Breast epithelium (tissue), 4 donors: ENCODE data around the gene CCM2L. TPM values are rescaled to one million over a fixed set of nuclear protein-coding genes. Genes with fewer than 3 reads are reported as not detected.

Experiments used
- DNase-seq, 2 donors: peaks; one replicate each; pipeline ENCODE4 v3.0.0-alpha.2; 2019; ENCODE audit warnings: low spot score in 2 of 2
- H3K27ac ChIP-seq, 2 donors: fragments of 200-600 bp; sonication (generic) in 1 of 2; one replicate each; pipeline ENCODE4 v1.5.1; 2016 to 2019; ENCODE audit warnings: mild to moderate bottlenecking in 1 of 2
- H3K27me3 ChIP-seq, 2 donors: fragments of 200-600 bp; sonication (generic) in 1 of 2; one replicate each; pipeline versions ENCODE4 v1.5.1 to v1.6.0; 2017 to 2019; ENCODE audit warnings: control low read depth in 1 of 2, mild to moderate bottlenecking in 1 of 2
- H3K36me3 ChIP-seq: fragments of 200-600 bp; one replicate; pipeline ENCODE4 v1.5.1; 2019
- H3K4me1 ChIP-seq, 2 donors: fragments of 200-600 bp; sonication (generic); one replicate each; pipeline ENCODE4 v1.5.1; 2016 to 2019; ENCODE audit warnings: control low read depth in 1 of 2
- H3K4me3 ChIP-seq, 3 donors: fragments of 200-600 bp; sonication (generic); 1 replicate in 2 of 3; 2 replicates in 1 of 3; pipeline ENCODE4 v1.5.1; 2016 to 2019; ENCODE audit warnings: mild to moderate bottlenecking in 3 of 3, moderate library complexity in 2 of 3
- H3K9me3 ChIP-seq, 2 donors: fragments of 200-600 bp; sonication (generic) in 1 of 2; one replicate each; pipeline ENCODE4 v1.5.1; 2016 to 2019; ENCODE audit warnings: control low read depth in 1 of 2
- POLR2A ChIP-seq: fragments of 450-650 bp; IDR thresholded peaks from one replicate; pipeline ENCODE4 v1.6.1; 2016; ENCODE audit warnings: antibody characterized with exemption, mild to moderate bottlenecking, moderate library complexity
- POLR2AphosphoS5 ChIP-seq, 3 donors: sonication (generic); formaldehyde crosslinking; IDR thresholded peaks; one replicate each; pipeline ENCODE4 v1.6.1; 2017; ENCODE audit warnings: antibody characterized with exemption in 3 of 3
- intact Hi-C: fragments of 100-400 bp; cut with DNase I; formaldehyde crosslinking; loops from one replicate; pipeline ENCODE4 v1.15.1; 2023; ENCODE audit warnings: low total_unique reads
- total RNA-seq, 3 donors: library from RNA; depleted of rRNA; stranded (reverse); fragments of >200 nt; gene quantifications; one replicate each; pipeline ENCODE4 v1.1.0, GENCODE V29; 2016
- TF ChIP-seq, protein P1 (sequence below), 3 donors: fragments of 450-650 bp; IDR thresholded peaks; one replicate each; pipeline ENCODE4 v1.5.1; 2016 to 2017; ENCODE audit warnings: antibody characterized with exemption in 3 of 3, mild to moderate bottlenecking in 3 of 3, moderate library complexity in 3 of 3

CCM2L gene
- total RNA-seq, 3 donors from 2014 or later: 2.8 to 9.2 (median 4.6) TPM

DNA sequence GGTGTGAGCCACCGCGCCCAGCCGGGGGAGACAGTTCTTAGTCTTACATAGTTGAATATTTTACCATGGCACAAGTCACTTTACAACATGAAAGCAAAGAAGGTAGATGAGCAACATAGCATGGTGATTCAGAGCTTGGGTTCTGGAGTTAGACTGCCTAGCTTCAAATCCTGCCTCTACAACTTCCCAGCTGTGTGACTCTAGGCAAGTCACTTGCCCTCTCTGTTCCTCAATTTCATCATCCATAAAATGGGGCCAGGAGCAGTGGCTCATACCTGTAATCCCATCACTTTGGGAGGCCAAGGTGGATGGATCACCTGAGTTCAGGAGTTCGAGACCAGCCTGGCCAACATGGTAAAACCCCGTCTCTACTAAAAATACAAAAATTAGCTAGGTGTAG, 68.1 kb downstream of the CCM2L start:
- TF ChIP-seq POLR2A: no peak
- intact Hi-C loops: no loop called here
- Histone ChIP-seq H3K4me3 (no peak overlapping the region), H3K9me3 (no peaks in the 10 kb centered on the region), H3K27ac (no peak overlapping the region), H3K4me1 (no peaks in the 10 kb centered on the region), H3K27me3 (peaks cover 0 to 15% of the 10 kb centered on the region in 2 donors), H3K36me3 (no peaks in the 10 kb centered on the region)
- DNase-seq: no peak

DNA sequence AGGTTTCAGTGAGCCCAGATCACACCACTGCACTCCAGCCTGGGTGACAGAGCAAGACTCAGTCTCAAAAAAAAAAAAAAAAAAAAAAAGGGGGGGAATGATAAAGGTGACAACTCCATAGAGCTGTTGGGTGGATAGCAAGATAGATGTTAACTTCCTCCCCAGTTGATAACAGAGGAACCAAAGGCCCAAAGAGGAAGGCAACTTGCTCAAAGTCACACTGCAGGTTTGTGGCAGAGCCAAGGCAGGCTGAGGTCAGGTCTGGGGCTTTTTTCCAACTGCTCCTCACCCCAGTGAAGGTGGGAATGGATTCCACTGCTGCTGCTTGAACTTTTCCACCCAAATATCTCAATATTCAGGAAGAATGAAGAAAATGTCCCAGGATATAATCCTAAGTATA, 68.6 kb downstream of the CCM2L start:
- TF ChIP-seq, protein P1, sequence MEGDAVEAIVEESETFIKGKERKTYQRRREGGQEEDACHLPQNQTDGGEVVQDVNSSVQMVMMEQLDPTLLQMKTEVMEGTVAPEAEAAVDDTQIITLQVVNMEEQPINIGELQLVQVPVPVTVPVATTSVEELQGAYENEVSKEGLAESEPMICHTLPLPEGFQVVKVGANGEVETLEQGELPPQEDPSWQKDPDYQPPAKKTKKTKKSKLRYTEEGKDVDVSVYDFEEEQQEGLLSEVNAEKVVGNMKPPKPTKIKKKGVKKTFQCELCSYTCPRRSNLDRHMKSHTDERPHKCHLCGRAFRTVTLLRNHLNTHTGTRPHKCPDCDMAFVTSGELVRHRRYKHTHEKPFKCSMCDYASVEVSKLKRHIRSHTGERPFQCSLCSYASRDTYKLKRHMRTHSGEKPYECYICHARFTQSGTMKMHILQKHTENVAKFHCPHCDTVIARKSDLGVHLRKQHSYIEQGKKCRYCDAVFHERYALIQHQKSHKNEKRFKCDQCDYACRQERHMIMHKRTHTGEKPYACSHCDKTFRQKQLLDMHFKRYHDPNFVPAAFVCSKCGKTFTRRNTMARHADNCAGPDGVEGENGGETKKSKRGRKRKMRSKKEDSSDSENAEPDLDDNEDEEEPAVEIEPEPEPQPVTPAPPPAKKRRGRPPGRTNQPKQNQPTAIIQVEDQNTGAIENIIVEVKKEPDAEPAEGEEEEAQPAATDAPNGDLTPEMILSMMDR (IDR thresholded peaks at IDR 0.05): no peak
- TF ChIP-seq POLR2A: no peak
- TF ChIP-seq POLR2AphosphoS5 (IDR thresholded peaks at IDR 0.05): no peak
- H3K27me3 ChIP-seq: peaks cover 0 to 20% of the 10 kb centered on the region in 2 donors

DNA sequence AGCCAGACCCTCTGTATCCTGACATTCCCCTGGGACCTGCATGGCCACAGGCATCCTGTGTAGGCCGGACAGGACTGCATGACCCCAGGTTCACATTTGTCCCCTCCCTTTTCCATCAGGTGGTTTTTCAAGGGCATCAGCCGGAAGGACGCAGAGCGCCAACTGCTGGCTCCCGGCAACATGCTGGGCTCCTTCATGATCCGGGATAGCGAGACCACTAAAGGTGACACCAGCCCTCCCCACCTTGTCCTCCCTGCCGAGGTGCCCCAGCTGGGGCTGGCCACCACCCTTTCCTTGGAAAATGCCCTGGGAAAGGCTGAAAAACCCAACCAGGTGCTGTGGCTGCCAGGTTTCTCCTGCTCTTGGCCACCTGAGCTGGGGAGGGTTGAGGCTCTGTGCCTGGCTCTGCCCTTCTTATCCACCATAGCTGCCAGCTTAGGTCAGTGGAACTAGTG, 69.4 kb downstream of the CCM2L start:
- Histone ChIP-seq H3K36me3 (no peaks in the 10 kb centered on the region), H3K27me3 (peaks cover 0 to 22% of the 10 kb centered on the region in 2 donors), H3K4me1 (no peaks in the 10 kb centered on the region), H3K9me3 (no peaks in the 10 kb centered on the region), H3K27ac (no peak overlapping the region), H3K4me3 (no peak overlapping the region)
- TF ChIP-seq POLR2A (no peak), POLR2AphosphoS5 (IDR thresholded peaks at IDR 0.05) (no peak)
- TF ChIP-seq, protein P1 (IDR thresholded peaks at IDR 0.05): no peak
- intact Hi-C loops: no loop called here
- DNase-seq: no peak

More for the DNA sequence above, 68.6 kb downstream of the CCM2L start:
- intact Hi-C loops: no loop called here
- Histone ChIP-seq H3K4me1 (no peaks in the 10 kb centered on the region), H3K4me3 (no peak overlapping the region), H3K36me3 (no peaks in the 10 kb centered on the region), H3K27ac (no peak overlapping the region), H3K9me3 (no peaks in the 10 kb centered on the region)
- no peak for DNase-seq

DNA sequence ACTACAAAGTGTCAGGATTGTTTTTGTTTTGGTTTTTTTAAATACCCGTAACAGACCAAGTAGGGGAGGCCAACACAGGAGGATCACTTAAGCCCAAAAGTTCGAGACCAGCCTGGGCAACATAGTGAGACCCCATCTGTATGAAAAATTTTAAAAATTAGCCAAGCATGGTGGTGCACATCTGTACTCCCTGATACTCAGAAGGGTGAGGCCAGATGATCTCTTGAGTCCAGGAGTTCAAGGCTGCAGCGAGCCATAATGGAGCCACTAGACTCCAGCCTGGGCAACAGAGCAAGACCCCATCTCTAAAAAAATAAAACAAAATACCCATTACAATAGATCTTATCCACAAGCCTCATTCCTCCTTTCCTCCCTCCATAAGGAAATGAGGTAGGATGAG, 70.5 kb downstream of the CCM2L start:
- H3K27ac ChIP-seq: no peak overlapping the region
- no peaks in the 10 kb centered on the region for H3K4me1 ChIP-seq
- DNase-seq: no peak
- peaks cover 0 to 15% of the 10 kb centered on the region in 2 donors for H3K27me3 ChIP-seq
- H3K36me3 ChIP-seq: no peaks in the 10 kb centered on the region
- H3K4me3 ChIP-seq: no peak overlapping the region
- intact Hi-C loops: no loop called here
- H3K9me3 ChIP-seq: no peaks in the 10 kb centered on the region
- no peak for TF ChIP-seq POLR2AphosphoS5 (IDR thresholded peaks at IDR 0.05)
- no peak for TF ChIP-seq POLR2A
- TF ChIP-seq, protein P1 (IDR thresholded peaks at IDR 0.05): no peak

Other genes with a start within 250 kb of the CCM2L start
- not detected for gene MYLK2, start 191.1 kb upstream of the CCM2L start, total RNA-seq
- under 1 TPM in 2 of 3 donors, not detected in 1; 0.44 to 0.98 TPM for gene FOXS1, start 164.8 kb upstream of the CCM2L start, total RNA-seq
- 1 to 10 TPM; 1.9 to 3.6 (median 2.1) TPM for gene DUSP15, start 139.9 kb upstream of the CCM2L start, total RNA-seq
- 1 to 10 TPM in 1 of 3 donors, under 1 TPM in 2; 0.16 to 2.9 (median 0.98) TPM for gene TTLL9, start 139.8 kb upstream of the CCM2L start, total RNA-seq
- gene PDRG1, start 58.4 kb upstream of the CCM2L start, total RNA-seq: 10 to 100 TPM in 1 of 3 donors, 1 to 10 TPM in 2; 5.1 to 11.1 (median 9.8) TPM
- not detected for gene XKR7, start 42.3 kb upstream of the CCM2L start, total RNA-seq
- 10 to 100 TPM; 10.2 to 27.4 (median 16.0) TPM for gene HCK, start 41.8 kb downstream of the CCM2L start, total RNA-seq
- 10 to 100 TPM; 20.2 to 28.5 (median 26.9) TPM for gene TM9SF4, start 99.3 kb downstream of the CCM2L start, total RNA-seq
- gene PLAGL2, start 197.3 kb downstream of the CCM2L start, total RNA-seq: 1 to 10 TPM; 2.9 to 7.6 (median 4.3) TPM
- gene POFUT1, start 197.4 kb downstream of the CCM2L start, total RNA-seq: 10 to 100 TPM; 29.5 to 38.7 (median 34.2) TPM